Trophoblast cell (in vitro differentiated cells and primary cell): ENCODE data around the gene IQSEC1. TPM values are rescaled to one million over a fixed set of nuclear protein-coding genes. Genes with fewer than 3 reads are reported as not detected.

Experiments used
- DNase-seq, 2 donors: peaks; one replicate each; pipeline ENCODE4 v3.0.0-alpha.2; 2016
- H2AFZ ChIP-seq: 2 replicates; pipeline ENCODE4 v1.6.1; 2013; ENCODE audit warnings: low read length, moderate library complexity, mild to moderate bottlenecking; ENCODE audit not compliant: insufficient read depth, poor library complexity
- H2AK5ac ChIP-seq: 2 replicates; pipeline ENCODE4 v1.6.1; 2013; ENCODE audit warnings: mild to moderate bottlenecking, low read length
- H2BK120ac ChIP-seq: 2 replicates; pipeline ENCODE4 v1.6.1; 2013; ENCODE audit warnings: low read length, mild to moderate bottlenecking, moderate library complexity; ENCODE audit not compliant: insufficient read depth, poor library complexity
- H2BK12ac ChIP-seq: 2 replicates; pipeline ENCODE4 v1.6.1; 2013; ENCODE audit warnings: mild to moderate bottlenecking, low read length, moderate library complexity
- H2BK5ac ChIP-seq: 2 replicates; pipeline ENCODE4 v1.6.1; 2013; ENCODE audit warnings: low read length, low read depth, moderate library complexity, mild to moderate bottlenecking; ENCODE audit not compliant: poor library complexity
- H3K14ac ChIP-seq: 2 replicates; pipeline ENCODE4 v1.6.1; 2013; ENCODE audit warnings: mild to moderate bottlenecking, low read length
- H3K18ac ChIP-seq: 2 replicates; pipeline ENCODE4 v1.6.1; 2013; ENCODE audit warnings: mild to moderate bottlenecking, low read length
- H3K23ac ChIP-seq: 2 replicates; pipeline ENCODE4 v1.6.1; 2013; ENCODE audit warnings: low read length
- H3K27ac ChIP-seq: 2 replicates; pipeline ENCODE4 v1.5.1; 2013; ENCODE audit warnings: low read depth, mild to moderate bottlenecking, inconsistent platforms, low read length, moderate library complexity
- H3K27me3 ChIP-seq: 2 replicates; pipeline ENCODE4 v1.6.1; 2013; ENCODE audit warnings: inconsistent platforms, mild to moderate bottlenecking, low read length, moderate library complexity; ENCODE audit not compliant: insufficient read depth
- H3K36me3 ChIP-seq, 2 experiments: 1 replicate in 1 of 2; 2 replicates in 1 of 2; pipeline ENCODE4 v1.6.1; 2013; ENCODE audit warnings: low read length in 2 of 2, mild to moderate bottlenecking in 2 of 2, moderate library complexity in 1 of 2; ENCODE audit not compliant: insufficient read depth in 2 of 2, control insufficient read depth in 1 of 2
- H3K4ac ChIP-seq: 2 replicates; pipeline ENCODE4 v1.6.1; 2013; ENCODE audit warnings: low read depth, mild to moderate bottlenecking, low read length, moderate library complexity
- H3K4me1 ChIP-seq, 2 experiments: 1 replicate in 1 of 2; 2 replicates in 1 of 2; pipeline ENCODE4 v1.6.1; 2013; ENCODE audit warnings: low read length in 2 of 2, mild to moderate bottlenecking in 2 of 2, moderate library complexity in 1 of 2; ENCODE audit not compliant: insufficient read depth in 2 of 2, control insufficient read depth in 1 of 2
- H3K4me2 ChIP-seq: 2 replicates; pipeline ENCODE4 v1.6.1; 2013; ENCODE audit warnings: inconsistent platforms, mild to moderate bottlenecking, low read length, moderate library complexity
- H3K4me3 ChIP-seq: 2 replicates; pipeline ENCODE4 v1.5.1; 2013; ENCODE audit warnings: mild to moderate bottlenecking, low read depth, low read length, inconsistent platforms
- H3K79me1 ChIP-seq: one replicate; pipeline ENCODE4 v1.6.1; 2013; ENCODE audit warnings: low read length
- H3K79me2 ChIP-seq: 2 replicates; pipeline ENCODE4 v1.6.1; 2013; ENCODE audit warnings: low read length, mild to moderate bottlenecking; ENCODE audit not compliant: control insufficient read depth, insufficient read depth, poor library complexity
- H3K9ac ChIP-seq: 2 replicates; pipeline ENCODE4 v1.6.1; 2013; ENCODE audit warnings: mild to moderate bottlenecking, low read length
- H3K9me3 ChIP-seq: 2 replicates; pipeline ENCODE4 v1.6.1; 2013; ENCODE audit warnings: low read depth, mild to moderate bottlenecking, control low read depth, inconsistent platforms, low read length; ENCODE audit not compliant: insufficient read depth
- H4K12ac ChIP-seq: 2 replicates; pipeline ENCODE4 v1.6.1; 2013; ENCODE audit warnings: low read depth, mild to moderate bottlenecking, low read length, moderate library complexity
- H4K8ac ChIP-seq: 2 replicates; pipeline ENCODE4 v1.6.1; 2013; ENCODE audit warnings: low read depth, mild to moderate bottlenecking, low read length, moderate library complexity
- H4K91ac ChIP-seq: one replicate; pipeline ENCODE4 v1.6.1; 2013; ENCODE audit warnings: low read depth, mild to moderate bottlenecking, low read length, moderate library complexity
- WGBS: extraction: QIAGEN DNeasy Blood & Tissue Kit; methylation state at CpG from one replicate; pipeline ENCODE4 v1.1.7; 2013; ENCODE audit warnings: missing lambda C conversion rate; ENCODE audit not compliant: insufficient read length, insufficient coverage; ENCODE audit errors: extremely low coverage; 5-methylcytosine and 5-hydroxymethylcytosine counted together
- polyA plus RNA-seq: library from polyadenylated mRNA; stranded (reverse); fragments of 200-250 nt; gene quantifications from 2 replicates; pipeline ENCODE4 v1.2.3, GENCODE V29; 2013

Gene IQSEC1
- 28.1 and 28.5 TPM in 2 replicates for polyA plus RNA-seq

- H3K4me1 ChIP-seq, result no peaks in the 10 kb centered on the region
- no peak within 1 kb of the TSS for H3K27ac ChIP-seq
- peaks cover 34% of the 10 kb centered on the region for H3K27me3 ChIP-seq
- no peak within 1 kb of the TSS for H4K12ac ChIP-seq
- no peak within 1 kb of the TSS for H3K4ac ChIP-seq
- H3K14ac ChIP-seq, result no peak within 1 kb of the TSS
- peak within 1 kb of the TSS; percentile 15 for H3K23ac ChIP-seq
- DNase-seq, result no peak
- H2AK5ac ChIP-seq, result no peak within 1 kb of the TSS
- H3K9ac ChIP-seq, result no peak within 1 kb of the TSS
- H2BK120ac ChIP-seq, result no peak within 1 kb of the TSS
- peaks cover 7% of the 10 kb centered on the region for H3K9me3 ChIP-seq
- no peaks in the 10 kb centered on the region for H3K36me3 ChIP-seq
- no peaks in the 10 kb centered on the region for H3K79me2 ChIP-seq
- no peak within 1 kb of the TSS for H3K4me2 ChIP-seq
- H2BK12ac ChIP-seq, result no peak within 1 kb of the TSS
- H3K18ac ChIP-seq, result no peak within 1 kb of the TSS
- H2AFZ ChIP-seq, result no peak within 1 kb of the TSS
- no peaks in the 10 kb centered on the region for H3K79me1 ChIP-seq
- H3K4me3 ChIP-seq, result no peak within 1 kb of the TSS
- no CpG with 5 or more reads among the region's 63 CpGs for WGBS
- no peak within 1 kb of the TSS for H4K8ac ChIP-seq
- H2BK5ac ChIP-seq, result no peak within 1 kb of the TSS
- no peak within 1 kb of the TSS for H4K91ac ChIP-seq
These were observed at the start of gene IQSEC1 for GRCh38 chr3:13073326-13074005. TSS of gene IQSEC1 (minus strand) at chr3:13073429. CDS start at chr3:13073014, 415 bp downstream.

DNA sequence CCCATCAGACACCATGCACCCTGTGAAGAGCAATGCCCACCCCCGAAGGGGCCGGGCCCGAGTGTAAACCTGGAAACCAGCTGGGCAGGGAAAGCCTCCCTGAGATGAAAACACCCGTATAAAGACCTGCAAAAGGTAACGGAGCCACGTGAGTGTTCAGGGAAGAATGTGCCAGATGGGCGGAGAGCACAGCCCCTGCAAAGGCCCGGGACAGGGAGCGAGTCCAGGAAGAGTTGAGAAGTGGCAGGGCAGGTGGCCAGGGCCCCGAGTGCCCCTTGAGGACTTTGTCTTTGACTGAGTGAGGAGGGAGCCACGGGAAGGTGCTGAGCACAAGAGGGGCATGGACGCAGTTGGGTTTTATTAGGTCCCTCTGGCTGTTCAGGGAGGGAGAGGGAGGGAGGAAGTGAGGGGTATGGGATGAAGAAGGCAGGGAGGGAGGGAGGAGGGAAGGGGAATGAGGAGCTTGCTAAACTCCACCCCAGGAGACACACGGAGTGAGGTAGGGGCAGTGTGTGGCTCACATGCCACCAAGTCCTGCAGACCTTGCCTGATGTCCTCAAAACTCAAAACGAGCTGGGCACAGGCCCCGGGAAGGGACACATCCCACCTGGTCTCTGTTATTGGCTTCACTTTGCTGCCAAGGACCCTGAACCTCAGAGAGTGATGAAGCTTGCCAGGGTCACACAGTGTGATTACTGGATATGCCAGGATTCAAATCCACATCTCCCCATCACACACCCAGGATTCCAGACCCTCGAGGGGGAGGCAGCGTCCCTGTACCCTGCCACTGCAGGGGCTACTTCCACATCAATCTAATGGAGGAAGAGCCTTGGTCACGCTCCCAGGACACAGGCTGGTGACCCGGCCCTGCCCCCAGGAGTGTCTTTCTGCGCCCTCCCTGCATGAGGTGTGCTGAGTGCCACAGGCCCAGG, 49.1 kb upstream of the IQSEC1 start:
- no peak overlapping the region for H3K4me2 ChIP-seq
- WGBS, result no CpG with 5 or more reads among the region's 20 CpGs
- no peak overlapping the region for H2BK5ac ChIP-seq

DNA sequence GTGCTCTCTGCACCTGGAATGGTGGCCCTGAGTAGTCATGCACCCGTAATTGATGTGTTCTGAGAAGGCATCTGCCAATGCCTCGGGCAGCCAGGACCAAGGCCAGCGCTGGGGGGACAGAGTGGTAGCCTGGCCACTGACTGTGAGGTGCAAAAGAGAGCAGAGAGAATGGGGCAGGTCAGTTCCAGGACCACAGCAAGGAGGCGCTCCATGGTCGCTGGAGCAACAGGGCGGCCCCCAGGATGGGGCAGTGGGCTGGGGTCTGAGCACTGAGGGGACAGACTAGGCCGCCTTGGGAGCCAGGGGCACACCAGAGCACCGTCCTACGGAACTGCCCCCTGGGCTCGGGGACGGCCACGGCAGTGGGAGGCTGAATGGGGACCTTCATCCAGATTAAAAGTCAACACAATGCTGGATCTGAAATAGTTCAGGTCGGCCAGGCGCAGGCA, 48.3 kb upstream of the IQSEC1 start:
- Histone ChIP-seq H3K79me1 (no peaks in the 10 kb centered on the region), H3K18ac (no peak overlapping the region), H2AK5ac (no peak overlapping the region), H3K27ac (no peak overlapping the region), H3K36me3 (no peaks in the 10 kb centered on the region), H4K91ac (no peak overlapping the region), H2BK120ac (no peak overlapping the region), H3K14ac (no peak overlapping the region), H3K4me1 (no peaks in the 10 kb centered on the region), H3K23ac (no peak overlapping the region), H2BK12ac (no peak overlapping the region), H3K9me3 (no peaks in the 10 kb centered on the region), H2AFZ (no peak overlapping the region), H3K9ac (no peak overlapping the region), H3K4ac (no peak overlapping the region), H4K8ac (no peak overlapping the region), H3K4me3 (no peak overlapping the region), H3K27me3 (no peaks in the 10 kb centered on the region), H3K4me2 (no peak overlapping the region), H3K79me2 (no peaks in the 10 kb centered on the region), H4K12ac (no peak overlapping the region), H2BK5ac (no peak overlapping the region)
- no CpG with 5 or more reads among the region's 14 CpGs for WGBS
- DNase-seq, result no peak

More for the DNA sequence above, 49.1 kb upstream of the IQSEC1 start:
- Histone ChIP-seq H3K4me3 (no peak overlapping the region), H3K23ac (no peak overlapping the region), H3K27me3 (no peaks in the 10 kb centered on the region), H3K14ac (no peak overlapping the region), H3K18ac (no peak overlapping the region), H3K79me2 (no peaks in the 10 kb centered on the region), H3K4ac (no peak overlapping the region), H3K36me3 (no peaks in the 10 kb centered on the region), H3K9ac (no peak overlapping the region), H4K12ac (no peak overlapping the region), H2AFZ (no peak overlapping the region), H3K4me1 (no peaks in the 10 kb centered on the region), H2AK5ac (no peak overlapping the region), H2BK12ac (no peak overlapping the region), H4K91ac (no peak overlapping the region), H2BK120ac (no peak overlapping the region), H4K8ac (no peak overlapping the region), H3K79me1 (no peaks in the 10 kb centered on the region), H3K9me3 (no peaks in the 10 kb centered on the region), H3K27ac (no peak overlapping the region)
- DNase-seq, result no peak

GRCh38 chr3:13120928-13121552, 47.8 kb upstream of the IQSEC1 start:
- no peak overlapping the region for H3K23ac ChIP-seq
- no peak overlapping the region for H4K12ac ChIP-seq
- no peak overlapping the region for H3K9ac ChIP-seq
- no peak overlapping the region for H3K4me2 ChIP-seq
- H2BK120ac ChIP-seq, result no peak overlapping the region
- no peaks in the 10 kb centered on the region for H3K9me3 ChIP-seq
- no peak overlapping the region for H2AFZ ChIP-seq
- H4K91ac ChIP-seq, result no peak overlapping the region
- no peak overlapping the region for H3K18ac ChIP-seq
- H2BK12ac ChIP-seq, result no peak overlapping the region
- no peak overlapping the region for H3K14ac ChIP-seq
- H3K79me2 ChIP-seq, result no peaks in the 10 kb centered on the region
- H3K27me3 ChIP-seq, result no peaks in the 10 kb centered on the region
- H3K4me3 ChIP-seq, result no peak overlapping the region
- H3K79me1 ChIP-seq, result no peaks in the 10 kb centered on the region
- no peaks in the 10 kb centered on the region for H3K4me1 ChIP-seq
- no peak overlapping the region for H2AK5ac ChIP-seq
- no peak overlapping the region for H3K4ac ChIP-seq
- H3K27ac ChIP-seq, result no peak overlapping the region
- H3K36me3 ChIP-seq, result no peaks in the 10 kb centered on the region
- no CpG with 5 or more reads among the region's 16 CpGs for WGBS
- no peak for DNase-seq
- no peak overlapping the region for H4K8ac ChIP-seq
- H2BK5ac ChIP-seq, result no peak overlapping the region
